AG09319 (cell line): ENCODE results near the gene PSMG4.

Experiments
- DNase-seq: peaks from one replicate; pipeline ENCODE4 v3.0.0-alpha.2; 2010; ENCODE audit warnings: low read depth; ENCODE audit errors: extremely low read depth
- CTCF ChIP-seq: IDR thresholded peaks from 2 replicates; pipeline ENCODE4 v1.5.1; 2011; ENCODE audit warnings: low read depth, mild to moderate bottlenecking, inconsistent platforms, low read length, moderate library complexity

PSMG4 gene

GRCh38 chr6:3258720-3259490 is at the start of gene PSMG4:
Gene PSMG4, plus strand, starts transcription at chr6:3258947. Its CDS starts 76 bp downstream, at chr6:3259023.
- TF ChIP-seq CTCF = no peak
- peak; percentile 64 for DNase-seq

- DNase-seq = peak; percentile 96
- TF ChIP-seq CTCF = peak; percentile 51
Measured at GRCh38 chr6:3209114-3210023, 49.4 kb upstream of the PSMG4 start.

- TF ChIP-seq CTCF = no peak
- DNase-seq = no peak
Measured at GRCh38 chr6:3210024-3210610, 48.6 kb upstream of the PSMG4 start.

- no peak for DNase-seq
Measured at GRCh38 chr6:3211681-3212080, 47.1 kb upstream of the PSMG4 start.

GRCh38 chr6:3212261-3212660 is 46.5 kb upstream of the PSMG4 start:
- no peak for DNase-seq

More at GRCh38 chr6:3211681-3212080, 47.1 kb upstream of the PSMG4 start:
- TF ChIP-seq CTCF = no peak

GRCh38 chr6:3213334-3213695 is 45.4 kb upstream of the PSMG4 start:
- TF ChIP-seq CTCF = no peak
- no peak for DNase-seq

More at GRCh38 chr6:3212261-3212660, 46.5 kb upstream of the PSMG4 start:
- TF ChIP-seq CTCF = no peak

GRCh38 chr6:3214898-3215297 is 43.8 kb upstream of the PSMG4 start:
- no peak for TF ChIP-seq CTCF
- DNase-seq = no peak
